HepG2 (cell line): ENCODE data around the gene AGXT. TPM values are rescaled to one million over a fixed set of nuclear protein-coding genes. Genes with fewer than 3 reads are reported as not detected.

Experiments used
- ATAC-seq: fragments of 200-7000 bp; cut with Tn5 transposase; 3 replicates; pipeline ENCODE4 v1.9.1; 2020; ENCODE audit warnings: mild to moderate bottlenecking, moderate library complexity
- BruUV-seq: library from RNA; stranded (reverse); fragments of 400-500 nt; replicated peaks from 2 replicates; lab custom pipeline; 2021; lab: Mats Ljungman, UMichigan
- CTCF ChIA-PET: fragments of 300-600 bp; formaldehyde crosslinking; extraction: SDS; loops from one replicate; lab custom pipeline; 2021; ENCODE audit warnings: low total read pairs, inconsistent platforms, low intra/inter-chr PET ratio; lab: Yijun Ruan, JAX
- POLR2A ChIA-PET: fragments of 350-600 bp; sonication (Branson Sonifier 250); formaldehyde crosslinking; loops from one replicate; lab custom pipeline; 2020; ENCODE audit warnings: antibody characterized with exemption, inconsistent platforms; lab: Yijun Ruan, JAX
- DNase-seq: peaks from one replicate; pipeline ENCODE4 v3.0.0-alpha.2; 2015; ENCODE audit warnings: low spot score
- FAIRE-seq: peaks from 3 replicates; lab custom pipeline; 2011; peaks lifted over from hg19 to GRCh38; lab: Jason Lieb, UNC
- H2AFZ ChIP-seq: one replicate; pipeline ENCODE4 v1.6.1; 2011; ENCODE audit warnings: low read length, inconsistent platforms
- H3K27ac ChIP-seq: fragments of 300-600 bp; 3 replicates; pipeline ENCODE4 v1.8.0; 2011; ENCODE audit warnings: mixed run types, mild to moderate bottlenecking, mixed read lengths, low read length, inconsistent platforms; ENCODE audit not compliant: insufficient read depth; ENCODE audit errors: extremely low read length
- H3K27me3 ChIP-seq, 2 experiments: fragments of 200-600 bp in 1 of 2; 2 replicates in 1 of 2; 3 replicates in 1 of 2; pipeline versions ENCODE4 v1.6.0 to v1.8.0; 2011; ENCODE audit warnings: low read length in 2 of 2, mild to moderate bottlenecking in 2 of 2, moderate library complexity in 2 of 2, inconsistent platforms in 1 of 2; ENCODE audit not compliant: insufficient read depth in 2 of 2, control insufficient read depth in 1 of 2
- H3K36me3 ChIP-seq, 2 experiments: fragments of 200-600 bp in 1 of 2; replicated peaks in 1 of 2; 2 replicates in 1 of 2; 3 replicates in 1 of 2; pipeline versions ENCODE4 v1.5.1 to v1.8.0; 2011; ENCODE audit warnings: low read length in 2 of 2, inconsistent platforms in 1 of 2; ENCODE audit not compliant: insufficient read depth in 2 of 2, control insufficient read depth in 1 of 2
- H3K4me1 ChIP-seq: 2 replicates; pipeline ENCODE4 v1.5.1; 2012; ENCODE audit warnings: low read length, inconsistent platforms; ENCODE audit not compliant: insufficient read depth
- H3K4me2 ChIP-seq: 2 replicates; pipeline ENCODE4 v1.6.0; 2011; ENCODE audit warnings: low read depth, low read length, inconsistent platforms
- H3K4me3 ChIP-seq, 3 experiments: fragments of 200-600 bp in 1 of 3; sonication (generic), shearing (Covaris generic) in 1 of 3; replicated peaks in 1 of 3; 2 replicates each; pipeline ENCODE4 v1.5.1; 2011 to 2016; ENCODE audit warnings: low read length in 3 of 3, inconsistent platforms in 2 of 3, low read depth in 2 of 3, mild to moderate bottlenecking in 2 of 3, control low read depth in 1 of 3, mixed read lengths in 1 of 3; ENCODE audit not compliant: insufficient read depth in 1 of 3
- H3K79me2 ChIP-seq: one replicate; pipeline ENCODE4 v1.6.1; 2011; ENCODE audit warnings: low read length, inconsistent platforms; ENCODE audit not compliant: insufficient read depth
- H3K9ac ChIP-seq: 2 replicates; pipeline ENCODE4 v1.6.0; 2011; ENCODE audit warnings: mild to moderate bottlenecking, low read depth, low read length, inconsistent platforms; ENCODE audit not compliant: insufficient read depth
- H3K9me3 ChIP-seq: 2 replicates; pipeline ENCODE4 v1.5.1; 2012; ENCODE audit warnings: mild to moderate bottlenecking, low read length
- H4K20me1 ChIP-seq: 2 replicates; pipeline ENCODE4 v1.6.0; 2011; ENCODE audit warnings: inconsistent platforms, mild to moderate bottlenecking, low read length, moderate library complexity; ENCODE audit not compliant: insufficient read depth
- BRCA1 ChIP-seq: sonication (generic); formaldehyde crosslinking; IDR thresholded peaks from 2 replicates; pipeline ENCODE4 v1.4.0; 2020; ENCODE audit warnings: missing genetic modification reagents
- E2F1 ChIP-seq: sonication (generic); formaldehyde crosslinking; IDR thresholded peaks from 2 replicates; pipeline ENCODE4 v1.5.0; 2020; ENCODE audit warnings: missing genetic modification reagents
- MAX ChIP-seq: IDR thresholded peaks from 2 replicates; pipeline ENCODE4 v1.6.1; 2012; ENCODE audit warnings: inconsistent platforms
- RBM39 ChIP-seq: fragments of 200-400 bp; formaldehyde crosslinking; IDR thresholded peaks from one replicate; pipeline ENCODE4 v1.6.1; 2018; ENCODE audit warnings: antibody characterized with exemption, mild to moderate bottlenecking, low read depth, low read length; ENCODE audit not compliant: poor library complexity, severe bottlenecking
- REST ChIP-seq, 2 experiments: IDR thresholded peaks; 2 replicates each; pipeline ENCODE4 v1.6.1; 2011 to 2012; ENCODE audit warnings: low read length in 2 of 2, borderline replicate concordance in 1 of 2, low read depth in 1 of 2, mild to moderate bottlenecking in 1 of 2, moderate library complexity in 1 of 2
- SIN3A ChIP-seq: IDR thresholded peaks from 2 replicates; pipeline ENCODE4 v1.6.1; 2011; ENCODE audit warnings: low read depth, mild to moderate bottlenecking, control low read depth, low read length, borderline replicate concordance
- YEATS2 ChIP-seq: sonication (generic); formaldehyde crosslinking; IDR thresholded peaks from 2 replicates; pipeline ENCODE4 v1.4.0; 2020; ENCODE audit warnings: missing genetic modification reagents, borderline replicate concordance
- ZBTB14 ChIP-seq: sonication (generic); formaldehyde crosslinking; IDR thresholded peaks from 2 replicates; pipeline ENCODE4 v1.4.0; 2020; ENCODE audit warnings: missing genetic modification reagents
- ZBTB49 ChIP-seq: sonication (generic); formaldehyde crosslinking; IDR thresholded peaks from 2 replicates; pipeline ENCODE4 v1.4.0; 2020; ENCODE audit warnings: missing genetic modification reagents, borderline replicate concordance
- ZNF180 ChIP-seq: sonication (generic); formaldehyde crosslinking; IDR thresholded peaks from 2 replicates; pipeline ENCODE4 v1.4.0; 2020; ENCODE audit warnings: low read depth, missing genetic modification reagents, borderline replicate concordance
- ZNF24 ChIP-seq: fragments of 450-650 bp; IDR thresholded peaks from 2 replicates; pipeline ENCODE4 v1.6.1; 2017; ENCODE audit warnings: antibody characterized with exemption, mild to moderate bottlenecking
- ZNF264 ChIP-seq: sonication (generic); formaldehyde crosslinking; IDR thresholded peaks from 2 replicates; pipeline ENCODE4 v1.4.0; 2020; ENCODE audit warnings: missing genetic modification reagents
- ZNF567 ChIP-seq: sonication (generic); formaldehyde crosslinking; IDR thresholded peaks from 2 replicates; pipeline ENCODE4 v1.8.1; 2023; ENCODE audit warnings: mild to moderate bottlenecking, missing genetic modification reagents, borderline replicate concordance
- WGBS: methylation state at CpG from one replicate; pipeline ENCODE4 v1.1.6; 2017; ENCODE audit warnings: low lambda C conversion rate; 5-methylcytosine and 5-hydroxymethylcytosine counted together
- in situ Hi-C: cut with HindIII; loops from 2 replicates; pipeline ENCODE4 v1.10.0; 2017; ENCODE audit warnings: low pct_unique_long_range_greater_than_20kb; ENCODE audit not compliant: extremely low pct_ligation_motif_present
- intact Hi-C: fragments of 100-400 bp; cut with micrococcal nuclease; formaldehyde crosslinking; loops from one replicate; pipeline ENCODE4 v1.10.0; 2022; ENCODE audit not compliant: unreplicated experiment
- polyA plus RNA-seq, 8 experiments: library from polyadenylated mRNA; depleted of rRNA in 3 of 8; stranded (reverse) in 7 of 8; unstranded in 1 of 8; fragments of >200 nt; fragmentation: Illumina TruSeq in 4 of 8; extraction: Trizol in 4 of 8; gene quantifications; 2 replicates each; pipeline versions ENCODE4 v1.2.1 to v1.2.3, GENCODE V29; 2011 to 2016; ENCODE audit warnings: low read depth in 4 of 8, missing spikeins in 1 of 8, mixed read lengths in 1 of 8; ENCODE audit not compliant: insufficient read depth in 1 of 8
- total RNA-seq, 5 experiments: library from RNA; depleted of rRNA; stranded (reverse); fragments of >200 nt; fragmentation: Illumina TruSeq; extraction: Trizol; gene quantifications; 2 replicates each; pipeline ENCODE4 v1.2.3, GENCODE V29; 2016; ENCODE audit warnings: low read depth in 1 of 5

AGXT gene
- total and polyA plus RNA-seq, 2 of the 13 experiments (the other 11 are each of a cell fraction or from before 2014, with no cell fraction given): 41.9 to 96.1 TPM

- TF ChIP-seq E2F1 (CRISPR knock-in tag) (0 out of 2 replicates have a peak, but pooled peaks have one; percentile 11), MAX (peak; percentile 25; the same call in 1 of the 2 replicates), SIN3A (peak; percentile 59; the same call in 1 of the 2 replicates)
These were observed 36.4 kb upstream of the AGXT start (continued) for GRCh38 chr2:240832205-240832727.

GRCh38 chr2:240832921-240833494 is 35.6 kb upstream of the AGXT start:
- Histone ChIP-seq H4K20me1 (peaks cover 8% of the 10 kb centered on the region; the same call in 1 of the 2 replicates), H3K79me2 (no peaks in the 10 kb centered on the region), H3K27ac (no peak overlapping the region), H3K36me3 (no peaks in the 10 kb centered on the region), H3K4me1 (peaks cover 7% of the 10 kb centered on the region), H3K9me3 (no peaks in the 10 kb centered on the region), H3K4me2 (no peak overlapping the region), H2AFZ (no peak overlapping the region), H3K27me3 (peaks cover 7 to 59% of the 10 kb centered on the region in 2 experiments), H3K4me3 (no peak overlapping the region), H3K9ac (no peak overlapping the region)
- BruUV-seq: no TSS peak
- ATAC-seq (peak; percentile 31), FAIRE-seq (no peak), DNase-seq (no peak)
- ChIA-PET CTCF (no interaction called here), POLR2A (no interaction called here)
- intact Hi-C loops: loop anchor here (5.0 to 10.0 kb wide), 2 partner anchors 228 to 271 kb away; partner anchors contain the start of gene DUSP28
- WGBS: 25% methylated on average over 13 of the region's 13 CpGs
- in situ Hi-C loops: no loop called here
- TF ChIP-seq ZNF567 (CRISPR knock-in tag) (no peak), ZBTB14 (no peak), RBM39 (no peak), BRCA1 (CRISPR knock-in tag) (no peak), YEATS2 (CRISPR knock-in tag) (no peak), ZBTB49 (CRISPR knock-in tag) (no peak), ZNF264 (no peak), ZNF24 (no peak), ZNF180 (CRISPR knock-in tag) (no peak), REST (IDR thresholded peaks at IDR 0.05; ENCODE audit: borderline replicate concordance in 1 of 2, low read depth in 1 of 2, low read length in 2 of 2) (no peak)
